HG03442 (cell line): Measurements from ENCODE around the gene TMPRSS3.
"Not testable (repeated sequence)": the region's sequence is repeated elsewhere in the genome, so short reads cannot be mapped to it uniquely, and the experiment has no call there.

Experiments
- ATAC-seq: cut with Tn5 transposase; IDR thresholded peaks from one replicate; pipeline ENCODE4 v1.9.1; 2021; ENCODE audit warnings: mild to moderate bottlenecking, moderate library complexity; ENCODE audit not compliant: unreplicated experiment

The TMPRSS3 gene

GRCh38 chr21:42409366-42409765 is 13.5 kb upstream of the TMPRSS3 start:
- no peak for ATAC-seq

GRCh38 chr21:42408718-42409117 is 12.9 kb upstream of the TMPRSS3 start:
- ATAC-seq = not testable (repeated sequence)

- ATAC-seq = no peak
Observed at GRCh38 chr21:42407476-42407875, 11.6 kb upstream of the TMPRSS3 start.

GRCh38 chr21:42406866-42407265 is 11.0 kb upstream of the TMPRSS3 start:
- ATAC-seq = no peak

- ATAC-seq = no peak
Observed at GRCh38 chr21:42406201-42406621, 10.4 kb upstream of the TMPRSS3 start.

- ATAC-seq = no peak
Observed at GRCh38 chr21:42405064-42406013, 9.5 kb upstream of the TMPRSS3 start.

GRCh38 chr21:42404539-42404938 is 8.7 kb upstream of the TMPRSS3 start:
- ATAC-seq = no peak

- ATAC-seq = no peak
Observed at GRCh38 chr21:42403611-42404231, 7.9 kb upstream of the TMPRSS3 start, which contains the start of gene UBASH3A. Gene UBASH3A (plus strand): TSS chr21:42403902. CDS start chr21:42403946, 44 bp downstream.

- no peak for ATAC-seq
Observed at GRCh38 chr21:42401820-42402251, 6.0 kb upstream of the TMPRSS3 start.

- ATAC-seq = no peak
Observed at GRCh38 chr21:42401154-42401553, 5.3 kb upstream of the TMPRSS3 start.

- ATAC-seq = no peak
Observed at GRCh38 chr21:42400525-42400924, 4.7 kb upstream of the TMPRSS3 start.

GRCh38 chr21:42398436-42399028 is 2.7 kb upstream of the TMPRSS3 start:
- no peak for ATAC-seq

GRCh38 chr21:42397746-42398394 is 2.0 kb upstream of the TMPRSS3 start:
- no peak for ATAC-seq

- no peak for ATAC-seq
Observed at GRCh38 chr21:42396799-42397745, 1.2 kb upstream of the TMPRSS3 start.

- ATAC-seq = no peak
Observed at GRCh38 chr21:42395302-42395701, 550 bp downstream of the TMPRSS3 start.

GRCh38 chr21:42393443-42393950 is 2.4 kb downstream of the TMPRSS3 start:
- no peak for ATAC-seq

GRCh38 chr21:42392731-42393442 is 3.0 kb downstream of the TMPRSS3 start:
- ATAC-seq = peak; percentile 61

- no peak for ATAC-seq
Observed at GRCh38 chr21:42391297-42391696, 4.6 kb downstream of the TMPRSS3 start.

- no peak for ATAC-seq
Observed at GRCh38 chr21:42390696-42391095, 5.2 kb downstream of the TMPRSS3 start.
